HEK293 (cell line): ENCODE data around the gene CCDC187.

Source experiments
- CTCF ChIP-seq: fragments of 450-650 bp; formaldehyde crosslinking; IDR thresholded peaks from 2 replicates; pipeline ENCODE4 v1.5.1; 2016; ENCODE audit warnings: missing biosample characterization, missing genetic modification characterization
- PBX3 ChIP-seq: sonication (generic); formaldehyde crosslinking; IDR thresholded peaks from 2 replicates; pipeline ENCODE4 v1.8.1; 2022; ENCODE audit warnings: mild to moderate bottlenecking, moderate library complexity, missing genetic modification reagents
- PRDM10 ChIP-seq: fragments of 450-650 bp; formaldehyde crosslinking; IDR thresholded peaks from 2 replicates; pipeline ENCODE4 v1.5.1; 2016; ENCODE audit warnings: missing biosample characterization, missing genetic modification characterization
- PRDM2 ChIP-seq: fragments of 450-650 bp; formaldehyde crosslinking; IDR thresholded peaks from 2 replicates; pipeline ENCODE4 v1.5.1; 2016; ENCODE audit warnings: missing biosample characterization, missing genetic modification characterization, borderline replicate concordance
- REST ChIP-seq: fragments of 450-650 bp; formaldehyde crosslinking; IDR thresholded peaks from 2 replicates; pipeline ENCODE4 v1.5.1; 2016; ENCODE audit warnings: missing biosample characterization, missing genetic modification characterization
- SCRT2 ChIP-seq: fragments of 450-650 bp; formaldehyde crosslinking; IDR thresholded peaks from 2 replicates; pipeline ENCODE4 v1.5.1; 2016; ENCODE audit warnings: missing biosample characterization, missing genetic modification characterization
- YY1 ChIP-seq: fragments of 450-650 bp; formaldehyde crosslinking; IDR thresholded peaks from 2 replicates; pipeline ENCODE4 v1.5.1; 2018; ENCODE audit warnings: missing biosample characterization, missing genetic modification characterization
- ZBTB17 ChIP-seq: fragments of 450-650 bp; formaldehyde crosslinking; IDR thresholded peaks from 2 replicates; pipeline ENCODE4 v1.5.1; 2016; ENCODE audit warnings: missing biosample characterization, missing genetic modification characterization
- ZNF138 ChIP-seq: fragments of 450-650 bp; formaldehyde crosslinking; IDR thresholded peaks from 2 replicates; pipeline ENCODE4 v1.5.1; 2016; ENCODE audit warnings: missing biosample characterization, missing genetic modification characterization, borderline replicate concordance
- ZNF239 ChIP-seq: fragments of 450-650 bp; formaldehyde crosslinking; IDR thresholded peaks from 2 replicates; pipeline ENCODE4 v1.5.1; 2016; ENCODE audit warnings: missing biosample characterization, missing genetic modification characterization
- ZNF366 ChIP-seq: fragments of 450-650 bp; formaldehyde crosslinking; conservative IDR thresholded peaks from 2 replicates; pipeline ENCODE4 v1.5.1; 2016; ENCODE audit warnings: missing biosample characterization, missing genetic modification characterization
- ZNF549 ChIP-seq: fragments of 450-650 bp; IDR thresholded peaks from 2 replicates; pipeline ENCODE4 v1.5.1; 2018; ENCODE audit warnings: missing biosample characterization, missing genetic modification characterization, mild to moderate bottlenecking, inconsistent platforms, moderate library complexity
- ZNF558 ChIP-seq: fragments of 450-650 bp; formaldehyde crosslinking; IDR thresholded peaks from 2 replicates; pipeline ENCODE4 v1.5.1; 2016; ENCODE audit warnings: missing biosample characterization, missing genetic modification characterization
- ZNF629 ChIP-seq: fragments of 450-650 bp; formaldehyde crosslinking; IDR thresholded peaks from 2 replicates; pipeline ENCODE4 v1.5.1; 2017; ENCODE audit warnings: missing biosample characterization, missing genetic modification characterization

GRCh38 chr9:136353088-136353487 is 49.2 kb upstream of the CCDC187 start:
- TF ChIP-seq PBX3 (CRISPR knock-in tag) = no peak
- TF ChIP-seq YY1 (tag by site-specific recombination) = no peak
- no peak for TF ChIP-seq ZNF549
- TF ChIP-seq CTCF = no peak
- TF ChIP-seq PRDM2 (tag by site-specific recombination) = no peak
- TF ChIP-seq ZNF138 (tag by site-specific recombination) = no peak
- no peak for TF ChIP-seq REST
- no peak for TF ChIP-seq ZNF629 (tag by site-specific recombination)
- no peak for TF ChIP-seq ZNF558 (tag by site-specific recombination)
- no peak for TF ChIP-seq ZNF239 (tag by site-specific recombination)
- TF ChIP-seq PRDM10 (tag by site-specific recombination) = no peak
- no peak for TF ChIP-seq ZNF366
- TF ChIP-seq SCRT2 (tag by site-specific recombination) = no peak
- TF ChIP-seq ZBTB17 (tag by site-specific recombination) = no peak
